ENCODE measurements around the gene SLC22A4.

Gene SLC22A4

GRCh38 chr5:132261881-132262845, 32.0 kb upstream of the SLC22A4 start:
- in situ Hi-C loops (cut with MboI; ENCODE audit: low sequenced_read_pairs) = no loop called here

- in situ Hi-C loops (cut with MboI; ENCODE audit: low sequenced_read_pairs) = no loop called here
These were observed 31.2 kb upstream of the SLC22A4 start for GRCh38 chr5:132262882-132263547.

- in situ Hi-C loops (cut with MboI; ENCODE audit: low sequenced_read_pairs) = no loop called here
These were observed 30.5 kb upstream of the SLC22A4 start for GRCh38 chr5:132263548-132264261.

- in situ Hi-C loops (cut with MboI; ENCODE audit: low sequenced_read_pairs) = no loop called here
These were observed 29.5 kb upstream of the SLC22A4 start for GRCh38 chr5:132264546-132265335.

- in situ Hi-C loops (cut with MboI; ENCODE audit: low sequenced_read_pairs) = no loop called here
These were observed 28.7 kb upstream of the SLC22A4 start for GRCh38 chr5:132265336-132266030.

GRCh38 chr5:132266031-132266835, 28.0 kb upstream of the SLC22A4 start:
- in situ Hi-C loops (cut with MboI; ENCODE audit: low sequenced_read_pairs) = no loop called here

GRCh38 chr5:132266836-132267160, 27.4 kb upstream of the SLC22A4 start:
- in situ Hi-C loops (cut with MboI; ENCODE audit: low sequenced_read_pairs) = no loop called here

- in situ Hi-C loops (cut with MboI; ENCODE audit: low sequenced_read_pairs) = no loop called here
These were observed 26.9 kb upstream of the SLC22A4 start for GRCh38 chr5:132267166-132267739.

- in situ Hi-C loops (cut with MboI; ENCODE audit: low sequenced_read_pairs) = no loop called here
These were observed 26.0 kb upstream of the SLC22A4 start for GRCh38 chr5:132267931-132268768.

- in situ Hi-C loops (cut with MboI; ENCODE audit: low sequenced_read_pairs) = no loop called here
These were observed 25.2 kb upstream of the SLC22A4 start for GRCh38 chr5:132268769-132269551.

GRCh38 chr5:132269635-132270334, 24.4 kb upstream of the SLC22A4 start:
- in situ Hi-C loops (cut with MboI; ENCODE audit: low sequenced_read_pairs) = no loop called here

GRCh38 chr5:132270335-132270665, 23.9 kb upstream of the SLC22A4 start:
- in situ Hi-C loops (cut with MboI; ENCODE audit: low sequenced_read_pairs) = no loop called here

- in situ Hi-C loops (cut with MboI; ENCODE audit: low sequenced_read_pairs) = no loop called here
These were observed 23.5 kb upstream of the SLC22A4 start for GRCh38 chr5:132270706-132271105.

GRCh38 chr5:132271251-132272246, 22.6 kb upstream of the SLC22A4 start:
- in situ Hi-C loops (cut with MboI; ENCODE audit: low sequenced_read_pairs) = no loop called here

GRCh38 chr5:132272311-132273210, 21.6 kb upstream of the SLC22A4 start:
- in situ Hi-C loops (cut with MboI; ENCODE audit: low sequenced_read_pairs) = no loop called here
